GM20000 (cell line): ENCODE data around the gene PDE1C.

Experiments
- DNase-seq: peaks from one replicate; pipeline ENCODE4 v3.0.0; 2012; ENCODE audit warnings: low spot score
- CTCF ChIP-seq: IDR thresholded peaks from 2 replicates; pipeline ENCODE4 v1.5.1; 2012; ENCODE audit warnings: mild to moderate bottlenecking, control low read depth; ENCODE audit errors: extremely low read depth, missing control alignments

The PDE1C gene

GRCh38 chr7:31975546-31975945 is 94.7 kb downstream of the PDE1C start:
- TF ChIP-seq CTCF, result no peak
- no peak for DNase-seq

DNA sequence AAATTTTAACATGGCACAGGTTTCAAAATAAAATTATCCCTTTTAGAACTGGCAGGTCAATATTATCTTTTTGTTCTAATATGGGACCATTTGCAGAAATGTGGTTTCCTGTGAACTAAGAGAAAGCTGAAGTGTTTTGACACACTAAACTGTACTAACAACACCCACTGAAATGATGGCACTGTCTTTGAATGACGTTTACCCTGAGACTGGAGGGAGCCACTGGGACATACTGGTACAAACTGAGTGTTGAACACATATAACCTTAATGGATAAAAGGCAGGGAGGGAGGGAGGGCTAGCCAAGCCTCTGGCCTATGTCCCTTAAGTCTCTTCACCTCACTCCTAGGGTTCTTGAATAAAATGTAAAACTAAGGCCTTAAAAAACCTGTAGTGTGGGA is 95.9 kb downstream of the PDE1C start:
- no peak for TF ChIP-seq CTCF
- no peak for DNase-seq

DNA sequence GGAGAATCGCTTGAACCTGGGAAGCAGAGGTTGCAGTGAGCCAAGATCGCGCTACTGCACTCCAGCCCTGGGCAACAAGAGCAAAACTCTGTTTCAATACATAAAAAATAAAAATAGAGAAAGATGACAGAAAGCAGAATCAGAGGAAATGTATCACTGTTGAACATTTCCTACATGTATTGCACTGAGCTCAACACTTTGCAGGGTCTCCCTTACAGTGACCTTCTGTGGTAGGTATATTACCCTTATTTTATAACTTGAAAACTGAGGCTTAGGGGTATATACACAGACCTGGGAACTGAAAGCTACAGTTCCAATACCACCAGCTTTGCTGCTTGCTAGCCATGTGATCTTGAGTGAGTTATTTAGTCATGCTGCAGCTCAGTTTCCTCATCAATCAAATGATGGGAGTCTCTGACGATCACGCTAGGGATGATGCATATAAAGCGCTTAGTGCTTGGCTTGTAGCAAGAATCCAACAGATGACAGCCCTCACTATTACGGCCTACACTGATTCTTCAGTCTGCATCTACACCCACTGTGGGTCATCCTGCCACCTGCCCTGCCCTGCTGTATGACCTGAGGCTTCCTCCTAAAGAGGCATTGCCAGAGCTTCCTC is 99.0 kb downstream of the PDE1C start:
- DNase-seq, result no peak
- TF ChIP-seq CTCF, result no peak

GRCh38 chr7:31970501-31970900 is 99.7 kb downstream of the PDE1C start:
- TF ChIP-seq CTCF, result no peak
- no peak for DNase-seq

DNA sequence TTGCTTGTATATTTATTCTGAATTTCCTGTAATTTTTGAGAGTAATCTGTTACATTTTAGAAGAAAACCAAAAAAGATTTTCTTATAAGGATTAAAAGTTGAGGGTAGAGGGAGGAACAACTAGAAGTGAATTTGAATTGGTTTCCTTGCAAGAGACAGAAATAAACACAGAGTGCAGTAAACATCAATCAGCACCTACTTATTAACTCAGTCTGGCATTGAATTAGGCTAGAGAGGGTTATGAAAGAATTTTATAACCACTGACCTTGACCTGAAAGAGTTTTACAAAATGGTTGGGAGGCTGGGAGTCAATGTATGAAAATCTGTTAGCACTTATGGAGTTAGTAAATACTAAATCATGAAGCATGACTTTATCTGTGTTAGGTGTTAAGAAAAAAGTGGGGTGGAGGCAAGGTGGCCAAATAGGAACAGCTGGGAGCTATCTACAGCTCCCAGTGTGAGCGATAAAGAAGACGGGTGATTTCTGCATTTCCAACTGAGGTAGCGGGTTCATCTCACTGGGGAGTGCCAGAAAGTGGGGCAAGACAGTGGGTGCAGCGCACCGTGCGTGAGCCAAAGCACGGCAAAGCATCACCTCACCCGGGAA is 106.5 kb downstream of the PDE1C start:
- no peak for DNase-seq
- TF ChIP-seq CTCF, result no peak

DNA sequence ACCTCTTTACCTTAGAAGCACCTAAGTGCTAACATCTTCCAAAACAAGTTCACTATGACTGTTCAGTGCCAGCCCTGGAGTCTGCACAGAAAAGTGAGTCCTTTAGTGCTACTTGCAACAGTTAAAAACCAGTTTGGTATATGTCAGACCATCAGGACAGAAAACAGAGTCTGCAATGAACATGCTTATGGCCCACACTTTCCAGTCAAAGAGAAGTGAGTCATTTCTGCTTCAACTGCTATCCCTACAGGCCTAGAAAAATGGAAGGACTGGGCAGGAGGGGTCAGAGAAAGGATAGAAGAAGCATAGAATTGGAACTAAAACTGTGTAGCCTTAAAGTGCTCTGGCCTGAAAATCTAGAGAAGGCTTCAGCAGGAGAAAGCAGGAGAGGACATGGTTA is 108.0 kb downstream of the PDE1C start:
- DNase-seq, result no peak
- no peak for TF ChIP-seq CTCF

- no peak for DNase-seq
- no peak for TF ChIP-seq CTCF
Observed at GRCh38 chr7:31958226-31958625, 112.0 kb downstream of the PDE1C start.
